Stimulated activated CD4-positive, alpha-beta T cell treated with anti-CD3 and anti-CD28 coated beads, Interleukin-1b, Interleukin-23, amount 100 ng/mL, for 48 hours (primary cell): ENCODE data around the gene SYF2.
A peak's percentile ranks its signal among the peaks of the same experiment; 100 is the strongest.
"Not testable (repeated sequence)": the region's sequence is repeated elsewhere in the genome, so short reads cannot be mapped to it uniquely, and the experiment has no call there.

ENCODE experiments used
- DNase-seq: peaks from one replicate; pipeline ENCODE4 v3.0.0-alpha.2; 2020

Gene SYF2

GRCh38 chr1:25232027-25232865 lies at the start of gene SYF2:
Gene SYF2, minus strand, starts transcription at chr1:25232502. Its CDS starts 35 bp downstream, at chr1:25232467.
- peak; percentile 90 for DNase-seq

- not testable (repeated sequence) for DNase-seq
Measured at GRCh38 chr1:25279693-25280111, 47.4 kb upstream of the SYF2 start.

- not testable (repeated sequence) for DNase-seq
Measured at GRCh38 chr1:25278790-25279189, 46.5 kb upstream of the SYF2 start.

GRCh38 chr1:25278358-25278757 lies 46.1 kb upstream of the SYF2 start:
- not testable (repeated sequence) for DNase-seq

GRCh38 chr1:25277295-25277694 lies 45.0 kb upstream of the SYF2 start:
- not testable (repeated sequence) for DNase-seq

GRCh38 chr1:25275648-25276047 lies 43.3 kb upstream of the SYF2 start:
- not testable (repeated sequence) for DNase-seq

GRCh38 chr1:25272238-25272637 lies 39.9 kb upstream of the SYF2 start, which contains the start of gene RHD:
Gene RHD, plus strand, starts transcription at chr1:25272509. Its CDS starts 39 bp downstream, at chr1:25272548.
- not testable (repeated sequence) for DNase-seq

- DNase-seq: peak; percentile 16
Measured at GRCh38 chr1:25268143-25268760, 36.0 kb upstream of the SYF2 start.

- DNase-seq: peak; percentile 91
Measured at GRCh38 chr1:25267288-25268142, 35.2 kb upstream of the SYF2 start.

GRCh38 chr1:25266554-25267287 lies 34.4 kb upstream of the SYF2 start:
- DNase-seq: peak; percentile 21

GRCh38 chr1:25260336-25260735 lies 28.0 kb upstream of the SYF2 start:
- not testable (repeated sequence) for DNase-seq

- DNase-seq: not testable (repeated sequence)
Measured at GRCh38 chr1:25259813-25260212, 27.5 kb upstream of the SYF2 start.

- DNase-seq: no peak
Measured at GRCh38 chr1:25257196-25257595, 24.9 kb upstream of the SYF2 start.

GRCh38 chr1:25256578-25256965 lies 24.3 kb upstream of the SYF2 start:
- no peak for DNase-seq

- no peak for DNase-seq
Measured at GRCh38 chr1:25255706-25256577, 23.6 kb upstream of the SYF2 start.

GRCh38 chr1:25253911-25254310 lies 21.6 kb upstream of the SYF2 start:
- no peak for DNase-seq

GRCh38 chr1:25247829-25248754 lies 15.8 kb upstream of the SYF2 start:
- DNase-seq: no peak

- peak; percentile 100 for DNase-seq
Measured at GRCh38 chr1:25247024-25247828, 14.9 kb upstream of the SYF2 start, which contains the start of gene RSRP1. Gene RSRP1, minus strand, starts transcription at chr1:25247454. Its CDS starts 491 bp downstream, at chr1:25246963.

- DNase-seq: peak; percentile 24
Measured at GRCh38 chr1:25246600-25247023, 14.3 kb upstream of the SYF2 start.
